Gastroesophageal sphincter (tissue), 3 donors: ENCODE results near the gene PPEF2.

Source experiments
- CTCF ChIP-seq, 4 experiments: fragments of 200-600 bp in 2 of 4; fragments of 450-650 bp in 2 of 4; sonication (generic) in 1 of 4; IDR thresholded peaks; one replicate each; pipeline ENCODE4 v1.5.1; 2017 to 2019; ENCODE audit warnings: antibody characterized with exemption in 4 of 4, mild to moderate bottlenecking in 2 of 4, moderate library complexity in 2 of 4
- EP300 ChIP-seq: sonication (generic); formaldehyde crosslinking; IDR thresholded peaks from one replicate; pipeline ENCODE4 v1.6.1; 2017; ENCODE audit warnings: antibody characterized with exemption, mild to moderate bottlenecking
- POLR2A ChIP-seq, 2 donors: fragments of 450-650 bp; IDR thresholded peaks; one replicate each; pipeline ENCODE4 v1.6.1; 2017; ENCODE audit warnings: antibody characterized with exemption in 2 of 2, mild to moderate bottlenecking in 2 of 2, moderate library complexity in 1 of 2
- POLR2AphosphoS5 ChIP-seq: sonication (generic); formaldehyde crosslinking; IDR thresholded peaks from one replicate; pipeline ENCODE4 v1.6.1; 2017; ENCODE audit warnings: antibody characterized with exemption

- TF ChIP-seq CTCF (IDR thresholded peaks at IDR 0.05) (no peak), POLR2AphosphoS5 (no peak), EP300 (no peak), POLR2A (IDR thresholded peaks at IDR 0.05) (no peak)
Measured at GRCh38 chr4:75898536-75898935, 3.7 kb downstream of the PPEF2 start.
